HS-5 (cell line): ENCODE data around the gene CFP.

Experiments
- DNase-seq: peaks from one replicate; pipeline ENCODE4 v3.0.0-alpha.2; 2012; ENCODE audit warnings: low read depth

The CFP gene

DNA sequence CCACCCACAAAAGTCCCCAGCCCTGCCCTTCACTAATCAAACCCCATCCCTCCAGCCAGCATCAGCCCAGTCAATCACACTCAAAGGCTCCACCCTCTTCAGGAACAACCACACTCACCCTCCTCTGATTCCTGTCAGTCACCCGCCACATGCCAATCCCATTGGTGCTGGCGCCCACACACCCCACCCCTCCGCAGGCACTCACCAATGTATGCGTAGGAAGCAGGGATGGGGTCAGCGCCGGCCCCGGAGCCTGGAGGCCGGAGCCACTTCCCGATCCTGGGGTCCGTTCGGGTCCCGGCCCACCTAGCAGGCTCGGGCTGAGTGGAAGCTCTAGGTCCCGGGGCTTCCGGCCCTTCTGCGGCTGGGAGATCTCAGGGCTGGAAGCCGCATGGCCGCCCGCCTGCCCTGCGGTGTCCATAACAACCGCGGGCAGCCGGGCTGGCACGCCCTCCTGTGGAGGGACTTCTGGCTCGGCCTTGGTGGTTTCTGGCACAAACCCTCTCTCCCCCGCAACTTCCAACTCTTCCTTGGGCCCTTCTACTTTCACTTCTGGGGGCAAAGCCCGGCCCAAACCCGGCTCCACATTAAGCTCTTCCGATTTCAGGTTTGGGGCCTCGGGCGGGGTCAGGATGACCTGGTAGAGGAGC, 7.9 kb upstream of the CFP start:
- no peak for DNase-seq

DNA sequence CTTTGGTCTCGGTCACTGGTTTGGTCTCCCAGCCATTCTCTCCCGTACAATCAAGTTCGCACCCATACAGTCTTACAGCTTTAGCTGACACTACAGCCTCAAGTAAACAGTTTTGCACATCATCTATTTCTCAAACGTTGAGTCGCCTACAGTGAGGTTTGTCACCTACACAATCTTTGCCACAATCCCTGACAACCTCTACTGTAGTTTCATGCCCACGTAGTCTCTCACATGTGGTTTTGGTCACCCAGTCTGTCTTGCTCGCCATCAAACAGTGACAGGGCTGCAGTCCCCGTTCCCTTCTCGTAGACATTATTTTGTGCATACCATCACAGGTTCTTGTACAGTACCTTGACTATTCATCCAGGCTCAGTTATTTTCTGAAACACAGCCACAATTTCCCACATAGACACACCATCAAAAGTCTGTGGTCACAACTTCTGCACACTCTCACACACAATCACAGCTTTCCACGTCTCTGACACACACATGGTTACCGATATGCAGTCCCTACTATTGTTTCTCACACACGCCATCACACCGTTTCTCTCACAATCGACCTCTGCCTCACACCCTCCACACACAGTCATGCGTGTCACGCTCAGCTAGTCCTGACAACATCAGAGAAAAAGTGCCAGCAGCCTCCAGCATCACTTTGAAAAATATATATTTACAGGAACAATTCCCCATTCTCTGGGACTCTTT, 5.3 kb upstream of the CFP start:
- DNase-seq, result no peak

DNA sequence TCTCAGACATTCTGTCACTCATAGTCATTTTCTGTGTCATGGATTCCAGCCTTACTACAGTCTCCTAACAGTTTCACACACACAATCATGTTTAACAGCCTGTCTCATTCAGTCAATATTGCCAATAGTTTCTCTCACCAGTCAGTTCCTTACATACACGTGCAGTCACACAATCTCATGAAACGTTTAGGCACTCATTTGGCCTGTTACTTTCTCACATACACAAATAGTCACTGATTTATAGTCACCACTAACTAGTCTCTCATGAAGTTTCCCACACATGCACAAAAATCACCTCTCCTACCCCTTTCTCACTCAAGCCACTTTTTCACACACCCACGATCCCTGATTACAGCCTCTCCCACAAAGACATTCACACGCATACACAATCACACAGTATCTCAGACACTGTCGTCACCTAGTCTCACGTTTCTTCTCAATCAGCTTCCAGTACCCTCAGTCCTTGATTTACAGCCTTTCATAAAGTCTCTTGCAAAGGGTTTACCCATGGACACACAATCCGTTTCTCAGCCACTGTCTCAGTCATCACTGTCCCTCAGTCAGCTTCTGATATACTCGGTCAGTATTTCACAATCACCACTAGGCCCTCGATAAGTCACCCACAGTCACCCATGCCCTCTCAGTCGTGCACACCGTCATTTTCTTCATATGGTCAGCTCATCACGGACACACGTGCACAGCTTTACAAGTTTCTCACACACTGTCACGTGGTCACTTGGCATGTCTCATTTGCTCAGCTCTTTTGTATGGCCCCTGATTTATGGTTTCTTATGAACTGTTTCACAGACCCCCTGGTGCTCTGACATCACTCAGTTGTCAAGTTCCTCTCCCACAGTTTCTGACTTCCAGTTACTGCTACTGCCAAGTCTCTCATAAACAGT, 4.2 kb upstream of the CFP start:
- DNase-seq, result no peak

DNA sequence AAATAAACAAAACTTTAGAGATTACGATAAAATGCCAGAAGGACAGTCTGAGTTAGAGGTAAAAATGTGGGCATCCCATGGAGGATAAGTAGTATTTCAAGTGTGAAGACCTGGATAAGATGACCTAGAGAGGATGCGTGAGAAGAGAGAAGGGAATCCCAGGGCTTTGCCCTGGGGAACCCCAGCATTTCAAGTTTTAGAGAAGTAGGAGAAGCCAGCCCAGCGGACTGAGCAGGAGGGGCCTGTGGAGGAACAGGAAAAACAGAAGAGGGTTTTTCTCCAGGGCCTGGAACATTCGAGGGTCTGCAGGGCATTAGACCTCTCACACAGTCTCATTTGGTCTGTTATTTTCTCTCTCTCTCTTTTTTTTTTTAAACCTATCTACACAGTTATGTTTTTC, 2.9 kb upstream of the CFP start:
- DNase-seq, result no peak

DNA sequence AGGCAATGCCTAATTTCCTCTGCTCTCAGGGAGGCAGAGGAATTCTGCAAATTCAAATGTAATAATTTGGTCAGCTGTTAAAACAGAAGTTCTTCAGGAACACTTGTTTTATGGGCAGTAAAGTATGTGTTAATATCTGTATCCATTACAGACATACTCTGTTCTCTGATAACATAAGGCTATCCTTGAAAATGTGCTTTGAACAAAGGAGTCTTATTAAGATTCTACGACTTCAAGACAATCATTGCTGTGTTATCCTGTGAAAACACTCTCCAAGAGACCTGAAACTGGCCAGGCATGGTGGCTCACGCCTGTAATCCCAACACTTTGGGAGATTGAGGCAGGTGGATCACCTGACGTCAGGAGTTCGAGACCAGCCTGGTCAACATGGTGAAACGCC, 1.9 kb upstream of the CFP start:
- DNase-seq, result no peak

DNA sequence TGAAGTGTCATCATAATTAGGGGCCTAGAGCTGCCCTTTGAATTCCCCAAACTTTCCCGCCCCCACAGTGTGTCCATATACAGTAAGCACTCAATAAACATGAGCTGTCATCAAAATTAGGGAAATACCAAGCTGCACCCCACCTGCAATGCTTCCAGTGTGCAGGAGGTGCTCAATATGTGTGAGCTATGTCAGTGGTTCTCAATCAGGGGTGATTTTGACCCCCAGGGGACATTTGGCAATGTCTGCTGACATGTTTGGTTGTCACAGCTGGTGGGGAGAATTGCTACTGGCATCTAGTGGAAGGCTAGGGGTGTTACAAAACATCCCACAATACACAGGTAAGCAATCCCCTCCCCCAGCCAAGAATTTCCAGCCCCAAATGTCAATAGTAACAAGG, 748 bp downstream of the CFP start:
- DNase-seq, result no peak

DNA sequence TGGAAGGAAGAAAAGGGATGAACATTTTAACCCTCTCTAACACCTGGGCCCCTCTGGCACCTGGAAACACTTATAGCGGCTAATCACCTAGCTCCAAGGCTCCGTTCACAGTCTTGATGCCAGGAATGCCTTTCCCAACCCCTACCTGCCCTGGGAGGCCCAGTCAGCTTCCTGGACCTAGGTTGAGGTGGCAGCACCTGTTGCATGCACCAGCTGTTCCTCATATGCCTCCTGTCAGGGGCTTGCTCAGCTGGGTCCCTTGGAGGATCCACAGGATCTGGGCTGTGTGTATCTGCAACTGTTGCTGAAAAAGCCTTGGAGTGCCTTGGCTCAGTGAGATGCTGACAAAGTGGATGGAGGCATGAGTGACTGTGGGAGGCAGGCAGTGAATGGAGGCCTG, 4.4 kb downstream of the CFP start:
- DNase-seq, result no peak

DNA sequence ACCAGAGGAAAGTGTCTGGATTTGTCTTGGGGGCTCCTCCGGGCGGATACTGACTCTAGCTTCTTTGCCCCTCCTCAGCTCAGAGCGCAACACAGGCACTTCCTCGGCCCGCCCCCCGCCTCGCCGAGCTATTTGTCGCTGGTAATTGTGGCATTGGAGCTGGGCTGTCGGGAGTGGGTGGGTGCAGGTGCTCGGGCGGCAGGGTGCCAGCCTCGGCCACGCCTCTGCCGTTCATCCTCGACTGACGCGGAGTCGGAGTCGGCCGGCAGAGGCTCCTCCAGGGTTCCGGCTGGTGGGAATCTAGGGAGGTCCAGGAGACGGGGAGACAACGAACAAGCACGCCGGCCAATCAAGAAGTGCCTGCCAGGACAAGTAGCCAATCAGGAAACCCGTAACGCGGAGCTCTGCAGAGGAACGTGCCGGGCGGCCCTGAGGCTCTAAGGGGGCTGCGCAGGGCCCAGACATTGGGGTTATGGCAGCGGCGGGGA, 6.1 kb downstream of the CFP start:
- DNase-seq, result no peak

DNA sequence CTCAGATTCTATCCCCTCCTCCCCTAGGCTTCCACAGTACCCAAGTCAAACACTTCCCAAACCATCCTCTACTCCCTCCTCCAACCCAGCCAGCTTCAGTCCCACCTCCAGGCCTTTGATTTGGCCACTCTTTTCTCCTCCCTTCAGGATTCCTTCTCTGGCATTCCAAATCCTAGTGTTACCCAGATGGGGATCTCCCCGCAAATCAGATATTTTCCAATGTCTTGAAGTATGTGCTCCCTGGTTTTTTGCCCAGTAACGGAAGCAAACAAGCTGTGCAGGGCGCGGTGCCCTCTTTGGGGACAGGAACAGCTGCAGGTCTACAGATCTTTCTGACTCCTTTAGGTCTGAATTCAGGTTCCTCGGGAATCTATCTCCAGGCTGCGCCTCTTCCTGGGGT, 7.9 kb downstream of the CFP start:
- no peak for DNase-seq

DNA sequence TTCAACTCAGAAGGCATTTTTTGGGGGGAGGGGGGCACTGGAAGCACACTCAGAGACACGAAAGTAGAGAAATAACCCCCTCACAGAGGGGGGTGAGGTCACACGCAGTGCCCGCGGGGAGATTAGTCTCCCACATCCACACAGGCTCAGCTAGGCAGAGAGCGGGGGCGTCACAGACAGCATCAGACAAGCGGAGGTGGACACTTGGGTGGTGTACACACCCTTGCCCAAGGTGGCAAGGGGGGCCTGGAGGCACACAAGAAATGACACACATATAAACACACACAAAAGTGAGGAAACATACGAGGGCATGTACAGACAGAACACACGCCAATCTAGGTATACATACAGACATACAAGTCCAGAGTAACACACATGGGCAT, 9.4 kb downstream of the CFP start:
- DNase-seq, result no peak

DNA sequence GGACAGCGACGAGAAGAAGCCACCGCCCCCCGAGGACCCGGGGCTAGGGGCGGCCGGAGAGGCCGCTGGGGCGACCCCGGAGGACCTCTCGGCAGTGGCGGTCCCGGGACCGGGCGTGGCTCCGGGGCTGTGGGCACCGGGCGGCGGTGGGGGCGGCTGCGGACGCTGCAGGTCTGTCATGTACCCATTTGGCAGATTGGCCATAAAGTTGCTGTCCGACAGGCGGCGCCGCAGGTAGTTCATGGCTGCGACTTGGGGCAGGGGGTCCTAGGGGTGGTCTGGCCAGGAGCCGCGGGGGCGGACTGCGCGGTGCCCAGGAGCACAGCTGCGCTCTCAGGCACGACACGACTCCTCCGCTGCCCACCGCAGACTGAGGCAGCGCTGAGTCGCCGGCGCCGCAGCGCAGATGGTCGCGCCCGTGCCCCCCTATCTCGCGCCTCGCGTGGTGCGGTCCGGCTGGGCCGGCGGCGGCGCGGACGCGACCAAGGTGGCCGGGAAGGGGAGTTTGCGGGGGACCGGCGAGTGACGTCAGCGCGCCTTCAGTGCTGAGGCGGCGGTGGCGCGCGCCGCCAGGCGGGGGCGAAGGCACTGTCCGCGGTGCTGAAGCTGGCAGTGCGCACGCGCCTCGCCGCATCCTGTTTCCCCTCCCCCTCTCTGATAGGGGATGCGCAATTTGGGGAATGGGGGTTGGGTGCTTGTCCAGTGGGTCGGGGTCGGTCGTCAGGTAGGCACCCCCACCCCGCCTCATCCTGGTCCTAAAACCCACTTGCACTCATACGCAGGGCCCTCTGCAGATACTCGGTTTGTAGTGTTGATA, 10.0 kb downstream of the CFP start, which contains the start of gene SYN1:
SYN1 (minus strand) TSS at position 372 of the 817 bp plus-strand sequence; CDS start at position 243, 129 bp downstream.
- peak; percentile 6 for DNase-seq

DNA sequence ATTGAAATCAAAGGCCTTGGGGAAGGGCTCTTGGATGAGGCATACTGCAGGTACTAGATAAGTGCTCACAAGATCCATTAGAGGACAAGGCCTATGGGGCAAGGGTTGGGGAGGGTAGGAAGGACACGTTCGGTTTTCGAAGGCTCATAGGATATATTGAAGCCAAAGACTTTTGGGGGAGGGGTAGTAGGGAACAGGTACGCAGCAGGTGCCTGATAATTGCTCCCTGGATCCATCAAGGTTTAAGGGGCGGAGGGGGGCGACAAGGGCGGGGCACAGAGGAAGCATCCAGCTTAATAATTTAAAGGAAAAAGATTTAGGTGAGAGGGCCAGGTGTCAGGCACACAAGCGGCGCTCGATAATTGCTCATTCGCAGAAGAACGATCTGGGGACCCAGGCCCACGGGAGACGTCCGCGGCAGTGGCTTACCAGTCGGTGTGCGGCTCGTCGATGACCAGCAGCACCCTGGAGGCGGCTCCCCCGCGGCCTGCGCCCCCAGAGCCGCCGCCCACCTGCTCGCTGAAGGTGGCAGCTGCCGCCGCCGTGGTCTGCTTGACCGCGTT, 10.7 kb downstream of the CFP start:
- no peak for DNase-seq

DNA sequence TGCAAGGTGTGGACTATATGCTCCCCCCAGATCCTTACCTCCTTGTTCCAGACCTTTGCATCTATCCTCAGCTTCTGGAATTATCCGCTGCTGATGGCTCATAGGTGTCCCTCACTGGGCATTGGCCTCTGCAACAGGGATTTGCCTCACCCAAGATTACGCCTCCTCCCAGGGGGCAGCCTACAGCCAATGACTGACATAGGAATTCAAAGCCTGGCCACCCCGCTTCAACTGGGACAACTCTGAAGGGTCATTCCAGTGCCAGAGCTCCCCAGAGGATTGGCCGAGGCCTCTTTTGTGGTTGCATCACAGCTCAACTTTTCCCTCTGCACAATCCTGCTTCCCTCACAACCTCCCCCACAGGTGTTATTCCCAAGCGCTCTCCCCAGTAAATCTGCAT, 15.1 kb downstream of the CFP start:
- no peak for DNase-seq

DNA sequence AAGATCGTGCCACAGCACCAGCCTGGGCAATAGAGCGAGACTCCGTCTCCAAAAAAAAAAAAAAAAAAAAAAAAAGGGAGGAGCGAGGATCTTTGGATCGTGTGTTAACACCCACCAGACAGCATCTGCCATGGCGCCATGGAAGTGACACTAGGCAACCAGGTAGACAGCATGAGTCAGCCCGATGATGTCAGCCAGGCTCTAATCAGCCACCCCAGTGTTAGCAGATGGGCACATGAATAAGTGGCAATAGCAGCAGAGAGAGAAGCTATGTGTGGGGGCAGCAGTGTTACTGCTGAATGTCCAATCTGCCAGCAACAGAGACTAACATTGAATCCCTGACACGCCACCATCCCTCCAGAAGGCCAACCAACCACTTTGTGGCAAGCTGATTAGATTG, 16.6 kb downstream of the CFP start:
- DNase-seq, result no peak

DNA sequence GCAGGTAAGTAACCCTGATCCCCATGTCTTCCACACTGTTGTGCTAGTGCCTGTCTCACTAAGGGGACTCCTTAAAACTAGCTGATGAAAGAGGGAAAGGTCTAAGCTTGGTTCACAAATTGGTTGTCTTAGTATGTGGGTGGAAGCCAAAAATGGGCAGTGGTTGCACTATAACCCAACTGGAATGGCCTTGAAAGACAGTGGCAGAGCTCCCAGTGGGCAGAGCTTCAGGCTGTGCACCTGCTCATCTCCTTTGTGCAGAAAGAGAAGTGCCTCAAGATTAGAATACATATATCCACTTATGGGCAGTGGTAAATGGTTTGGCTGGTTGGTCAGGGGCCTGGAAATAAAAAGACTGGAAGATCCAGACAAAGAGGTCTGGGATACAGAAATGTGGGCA, 17.3 kb downstream of the CFP start:
- DNase-seq, result no peak

DNA sequence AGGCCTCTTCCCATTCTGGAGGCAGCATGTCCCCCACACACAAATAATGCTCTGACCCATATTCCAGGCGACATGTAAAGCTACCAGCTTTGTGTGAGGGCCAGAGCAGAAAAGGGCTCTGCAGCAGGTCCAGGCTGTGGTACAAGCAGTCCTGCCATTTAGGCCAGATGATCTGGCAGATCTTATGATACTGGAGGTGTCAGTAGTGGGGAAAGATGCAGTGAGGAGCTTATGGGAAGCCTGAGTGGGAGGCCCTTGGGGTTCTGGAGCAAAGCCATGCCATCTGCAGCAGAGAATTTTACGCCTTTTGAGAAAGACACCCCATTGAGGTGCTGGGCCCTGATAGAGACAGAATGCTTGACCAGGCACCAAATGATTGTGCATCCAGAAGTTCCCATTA, 17.8 kb downstream of the CFP start:
- no peak for DNase-seq

DNA sequence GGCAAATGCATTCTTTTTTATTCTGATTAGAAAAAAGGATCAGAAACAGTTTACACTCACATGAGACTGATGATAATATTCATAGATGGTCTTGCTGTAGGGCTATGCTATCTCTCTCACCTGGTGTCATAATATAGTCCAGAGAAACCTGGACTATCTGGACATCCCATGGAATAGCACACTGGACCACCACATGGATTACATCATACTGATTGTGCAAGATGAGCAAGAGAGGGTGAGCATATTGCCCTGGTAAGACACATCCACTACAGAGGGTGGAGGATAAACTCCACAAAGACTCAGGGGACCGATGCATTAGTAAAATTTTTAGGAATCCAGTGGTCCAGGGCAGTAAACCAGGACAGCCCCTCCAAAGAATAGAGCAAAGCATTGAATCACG, 18.2 kb downstream of the CFP start:
- DNase-seq, result no peak

DNA sequence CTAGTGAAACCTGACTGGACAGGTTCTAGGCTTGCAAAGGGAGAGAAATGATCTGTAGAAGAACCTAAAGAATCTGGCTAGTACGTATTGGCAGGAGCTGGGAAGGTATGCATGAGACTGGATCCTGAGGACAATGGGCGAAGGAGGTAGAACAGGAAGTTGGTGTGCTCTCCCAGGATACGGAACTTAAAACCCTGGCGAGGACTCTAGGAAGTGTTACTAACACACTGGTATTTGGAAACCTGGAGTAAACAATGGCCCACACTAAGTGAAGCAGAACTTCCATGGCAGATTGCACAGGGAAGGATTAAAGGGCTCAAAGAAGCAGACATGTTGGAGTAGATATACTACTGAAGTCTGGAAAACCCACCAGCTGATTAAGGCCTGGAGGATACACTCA, 19.2 kb downstream of the CFP start:
- no peak for DNase-seq

DNA sequence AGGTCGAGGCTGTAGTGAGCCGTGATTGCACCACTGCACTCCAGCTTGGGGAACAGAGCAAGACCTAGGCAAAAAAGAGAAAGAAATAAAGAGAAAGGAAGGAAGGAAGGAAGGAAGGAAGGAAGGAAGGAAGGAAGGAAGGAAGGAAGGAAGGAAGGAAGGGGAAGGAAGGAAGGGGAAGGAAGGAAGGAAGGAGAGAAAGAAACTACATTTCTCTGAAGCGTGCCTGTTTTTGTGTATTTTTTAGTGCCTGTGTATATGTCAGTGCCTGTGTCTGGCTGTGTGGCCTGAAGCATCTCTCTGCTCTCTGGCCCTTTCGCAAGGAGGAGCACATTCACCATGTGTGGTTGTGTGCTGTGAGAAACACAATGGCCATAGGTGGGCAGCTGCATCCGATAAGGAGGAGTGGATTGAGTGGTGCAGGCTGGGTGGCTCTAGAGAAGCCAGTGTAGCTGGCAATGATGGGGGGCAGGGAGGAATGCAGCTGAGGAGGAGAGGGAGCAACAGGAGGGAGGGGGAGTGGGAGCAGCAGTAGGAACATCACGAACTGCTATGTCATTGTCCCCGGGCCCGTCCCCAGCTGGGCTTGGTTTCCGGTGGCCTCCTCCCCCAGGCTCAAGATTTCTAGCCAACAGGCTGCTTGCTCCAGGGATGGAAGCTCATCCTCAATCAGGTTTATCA, 21.5 kb downstream of the CFP start:
- no peak for DNase-seq

DNA sequence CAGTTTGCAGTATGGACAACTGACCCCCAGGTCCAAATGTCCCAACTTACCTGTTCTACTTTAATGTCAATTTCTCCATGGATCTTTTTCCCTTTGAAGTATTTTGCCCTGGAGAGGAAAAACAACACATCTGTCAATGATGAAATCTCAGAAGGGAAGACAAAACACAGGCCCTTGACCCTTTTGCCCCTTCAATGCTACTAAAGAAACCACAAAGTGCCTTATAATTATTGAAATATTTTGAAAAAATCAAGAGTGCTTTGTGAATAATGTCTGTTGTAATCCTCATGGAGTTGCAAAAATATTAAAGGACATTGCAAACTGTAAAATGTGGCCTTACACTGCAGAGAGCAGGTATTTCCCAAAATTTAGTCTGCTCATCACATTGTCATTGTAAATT, 22.6 kb downstream of the CFP start:
- DNase-seq, result no peak

DNA sequence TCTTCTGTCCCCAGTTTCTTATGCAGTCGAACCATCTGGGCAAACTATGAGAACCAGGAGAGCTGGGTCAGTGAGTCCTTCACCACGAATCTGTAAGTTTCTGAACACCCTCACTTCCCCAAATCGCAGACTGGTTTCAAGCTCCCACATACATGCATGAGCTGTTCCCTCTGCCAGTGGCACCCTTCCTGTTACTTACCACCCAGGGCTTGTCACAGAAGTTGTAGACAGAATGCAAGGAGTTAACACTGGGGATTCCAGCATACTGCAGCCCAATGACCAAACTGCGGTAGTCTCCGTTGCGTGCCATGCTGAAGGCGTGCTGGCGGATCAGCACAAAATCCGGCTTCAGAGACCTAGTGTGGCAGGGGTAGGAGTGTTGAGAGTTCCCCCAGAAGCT, 24.7 kb downstream of the CFP start:
- DNase-seq, result no peak
